SK-N-SH treated with all-trans-retinoic acid at 6 μM for 48 hours (cell line): ENCODE data around the gene SDK2.

Experiments used
- ARNTL ChIP-seq: fragments of 450-650 bp; formaldehyde crosslinking; IDR thresholded peaks from 2 replicates; pipeline ENCODE4 v1.5.0; 2020; ENCODE audit warnings: low read depth, mild to moderate bottlenecking, moderate library complexity, borderline replicate concordance
- CSDC2 ChIP-seq: fragments of 250-450 bp; sonication (Bioruptor Pico); IDR thresholded peaks from 2 replicates; pipeline ENCODE4 v1.5.0; 2020; ENCODE audit warnings: mild to moderate bottlenecking, moderate library complexity
- ESRRG ChIP-seq: fragments of 250-450 bp; sonication (Bioruptor Pico); IDR thresholded peaks from 2 replicates; pipeline ENCODE4 v1.6.1; 2021; ENCODE audit warnings: mild to moderate bottlenecking
- PPARA ChIP-seq: fragments of 250-450 bp; sonication (Bioruptor Pico); IDR thresholded peaks from 2 replicates; pipeline ENCODE4 v1.5.0; 2020; ENCODE audit warnings: mild to moderate bottlenecking, borderline replicate concordance
- RARB ChIP-seq: fragments of 250-450 bp; sonication (Bioruptor Pico); IDR thresholded peaks from 2 replicates; pipeline ENCODE4 v1.8.0; 2021; ENCODE audit warnings: mild to moderate bottlenecking, moderate library complexity
- SNAI2 ChIP-seq: fragments of 250-450 bp; sonication (Bioruptor Pico); IDR thresholded peaks from 2 replicates; pipeline ENCODE4 v1.5.0; 2020; ENCODE audit warnings: mild to moderate bottlenecking, moderate library complexity
- TCF4 ChIP-seq: fragments of 250-450 bp; sonication (Bioruptor Pico); IDR thresholded peaks from 2 replicates; pipeline ENCODE4 v1.8.0; 2021; ENCODE audit warnings: mild to moderate bottlenecking, moderate library complexity, borderline replicate concordance
- ZFP30 ChIP-seq: fragments of 450-650 bp; formaldehyde crosslinking; IDR thresholded peaks from 2 replicates; pipeline ENCODE4 v1.5.0; 2022; ENCODE audit warnings: mild to moderate bottlenecking, moderate library complexity
- ZNF565 ChIP-seq: fragments of 450-650 bp; formaldehyde crosslinking; conservative IDR thresholded peaks from 2 replicates; pipeline ENCODE4 v1.5.0; 2020; ENCODE audit warnings: low read depth, mild to moderate bottlenecking, moderate library complexity
- ZNF70 ChIP-seq: fragments of 450-650 bp; formaldehyde crosslinking; IDR thresholded peaks from 2 replicates; pipeline ENCODE4 v1.5.0; 2020; ENCODE audit warnings: mild to moderate bottlenecking, moderate library complexity
- TF ChIP-seq, protein P1 (sequence below): fragments of 250-450 bp; sonication (Bioruptor Pico); IDR thresholded peaks from 2 replicates; pipeline ENCODE4 v1.8.0; 2020; ENCODE audit warnings: mild to moderate bottlenecking, moderate library complexity, borderline replicate concordance
- TF ChIP-seq, protein P2 (sequence below): fragments of 250-450 bp; sonication (Bioruptor Pico); IDR thresholded peaks from 2 replicates; pipeline ENCODE4 v1.5.1; 2020; ENCODE audit warnings: low read depth, mild to moderate bottlenecking, moderate library complexity
- TF ChIP-seq, protein P3 (sequence below): fragments of 250-450 bp; sonication (Bioruptor Pico); IDR thresholded peaks from 2 replicates; pipeline ENCODE4 v1.8.0; 2021; ENCODE audit warnings: low read depth, mild to moderate bottlenecking, moderate library complexity, borderline replicate concordance

DNA sequence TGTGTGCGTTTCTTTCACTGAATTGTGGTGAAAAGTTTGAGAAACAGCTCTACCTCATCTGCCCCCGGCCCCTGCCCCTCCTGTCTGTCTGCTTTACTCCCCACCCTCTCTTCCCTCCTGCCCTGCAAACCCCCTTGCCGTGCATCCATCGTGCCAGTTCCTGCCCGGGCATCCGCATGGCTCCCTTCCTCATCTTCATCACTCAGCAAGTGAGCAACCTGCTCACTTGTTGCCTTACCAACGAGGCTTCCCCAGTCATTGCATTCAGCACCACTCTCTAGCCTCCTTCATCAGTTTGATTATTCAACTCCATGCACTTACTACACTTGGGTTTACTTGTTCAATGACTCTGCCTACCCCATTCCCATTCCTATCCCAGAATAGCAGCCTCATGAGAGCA is 34.8 kb upstream of the SDK2 start:
- TF ChIP-seq, protein P1, sequence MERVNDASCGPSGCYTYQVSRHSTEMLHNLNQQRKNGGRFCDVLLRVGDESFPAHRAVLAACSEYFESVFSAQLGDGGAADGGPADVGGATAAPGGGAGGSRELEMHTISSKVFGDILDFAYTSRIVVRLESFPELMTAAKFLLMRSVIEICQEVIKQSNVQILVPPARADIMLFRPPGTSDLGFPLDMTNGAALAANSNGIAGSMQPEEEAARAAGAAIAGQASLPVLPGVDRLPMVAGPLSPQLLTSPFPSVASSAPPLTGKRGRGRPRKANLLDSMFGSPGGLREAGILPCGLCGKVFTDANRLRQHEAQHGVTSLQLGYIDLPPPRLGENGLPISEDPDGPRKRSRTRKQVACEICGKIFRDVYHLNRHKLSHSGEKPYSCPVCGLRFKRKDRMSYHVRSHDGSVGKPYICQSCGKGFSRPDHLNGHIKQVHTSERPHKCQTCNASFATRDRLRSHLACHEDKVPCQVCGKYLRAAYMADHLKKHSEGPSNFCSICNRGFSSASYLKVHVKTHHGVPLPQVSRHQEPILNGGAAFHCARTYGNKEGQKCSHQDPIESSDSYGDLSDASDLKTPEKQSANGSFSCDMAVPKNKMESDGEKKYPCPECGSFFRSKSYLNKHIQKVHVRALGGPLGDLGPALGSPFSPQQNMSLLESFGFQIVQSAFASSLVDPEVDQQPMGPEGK (CRISPR knock-in tag): no peak
- TF ChIP-seq, protein P2, sequence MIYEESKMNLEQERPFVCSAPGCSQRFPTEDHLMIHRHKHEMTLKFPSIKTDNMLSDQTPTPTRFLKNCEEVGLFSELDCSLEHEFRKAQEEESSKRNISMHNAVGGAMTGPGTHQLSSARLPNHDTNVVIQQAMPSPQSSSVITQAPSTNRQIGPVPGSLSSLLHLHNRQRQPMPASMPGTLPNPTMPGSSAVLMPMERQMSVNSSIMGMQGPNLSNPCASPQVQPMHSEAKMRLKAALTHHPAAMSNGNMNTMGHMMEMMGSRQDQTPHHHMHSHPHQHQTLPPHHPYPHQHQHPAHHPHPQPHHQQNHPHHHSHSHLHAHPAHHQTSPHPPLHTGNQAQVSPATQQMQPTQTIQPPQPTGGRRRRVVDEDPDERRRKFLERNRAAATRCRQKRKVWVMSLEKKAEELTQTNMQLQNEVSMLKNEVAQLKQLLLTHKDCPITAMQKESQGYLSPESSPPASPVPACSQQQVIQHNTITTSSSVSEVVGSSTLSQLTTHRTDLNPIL (CRISPR knock-in tag): no peak
- TF ChIP-seq ZNF70 (CRISPR knock-in tag): no peak
- no peak for TF ChIP-seq ESRRG (CRISPR knock-in tag)
- TF ChIP-seq ZNF565 (CRISPR knock-in tag): no peak
- TF ChIP-seq CSDC2 (CRISPR knock-in tag): no peak
- no peak for TF ChIP-seq PPARA (CRISPR knock-in tag)
- no peak for TF ChIP-seq ARNTL (CRISPR knock-in tag)
- TF ChIP-seq ZFP30: no peak
- no peak for TF ChIP-seq TCF4 (CRISPR knock-in tag)
- TF ChIP-seq, protein P3, sequence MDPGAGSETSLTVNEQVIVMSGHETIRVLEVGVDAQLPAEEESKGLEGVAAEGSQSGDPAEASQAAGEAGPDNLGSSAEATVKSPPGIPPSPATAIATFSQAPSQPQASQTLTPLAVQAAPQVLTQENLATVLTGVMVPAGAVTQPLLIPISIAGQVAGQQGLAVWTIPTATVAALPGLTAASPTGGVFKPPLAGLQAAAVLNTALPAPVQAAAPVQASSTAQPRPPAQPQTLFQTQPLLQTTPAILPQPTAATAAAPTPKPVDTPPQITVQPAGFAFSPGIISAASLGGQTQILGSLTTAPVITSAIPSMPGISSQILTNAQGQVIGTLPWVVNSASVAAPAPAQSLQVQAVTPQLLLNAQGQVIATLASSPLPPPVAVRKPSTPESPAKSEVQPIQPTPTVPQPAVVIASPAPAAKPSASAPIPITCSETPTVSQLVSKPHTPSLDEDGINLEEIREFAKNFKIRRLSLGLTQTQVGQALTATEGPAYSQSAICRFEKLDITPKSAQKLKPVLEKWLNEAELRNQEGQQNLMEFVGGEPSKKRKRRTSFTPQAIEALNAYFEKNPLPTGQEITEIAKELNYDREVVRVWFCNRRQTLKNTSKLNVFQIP (CRISPR knock-in tag): no peak
- no peak for TF ChIP-seq RARB (CRISPR knock-in tag)
- no peak for TF ChIP-seq SNAI2 (CRISPR knock-in tag)
